GM21447 (cell line): ENCODE data around the gene C4A.
"Not testable (repeated sequence)": the region's sequence is repeated elsewhere in the genome, so short reads cannot be mapped to it uniquely, and the experiment has no call there.

ENCODE experiments used
- ATAC-seq: cut with Tn5 transposase; IDR thresholded peaks from one replicate; pipeline ENCODE4 v1.9.1; 2021; ENCODE audit not compliant: unreplicated experiment

Gene C4A

GRCh38 chr6:31958741-31959739, 22.8 kb upstream of the C4A start, which contains the start of the genes NELFE and SKIC2:
Gene NELFE, minus strand, starts transcription at chr6:31958971. Its CDS starts 525 bp downstream, at chr6:31958446.
Gene SKIC2, plus strand, starts transcription at chr6:31959175. Its CDS starts 18 bp downstream, at chr6:31959193.
- ATAC-seq, result peak; percentile 93

GRCh38 chr6:31961616-31962015, 20.2 kb upstream of the C4A start:
- no peak for ATAC-seq

GRCh38 chr6:31963921-31964320, 17.9 kb upstream of the C4A start:
- ATAC-seq, result no peak

GRCh38 chr6:31965700-31966099, 16.2 kb upstream of the C4A start:
- no peak for ATAC-seq

- ATAC-seq, result no peak
These were observed 15.4 kb upstream of the C4A start for GRCh38 chr6:31966506-31966905.

- ATAC-seq, result no peak
These were observed 14.6 kb upstream of the C4A start for GRCh38 chr6:31966997-31967925.

DNA sequence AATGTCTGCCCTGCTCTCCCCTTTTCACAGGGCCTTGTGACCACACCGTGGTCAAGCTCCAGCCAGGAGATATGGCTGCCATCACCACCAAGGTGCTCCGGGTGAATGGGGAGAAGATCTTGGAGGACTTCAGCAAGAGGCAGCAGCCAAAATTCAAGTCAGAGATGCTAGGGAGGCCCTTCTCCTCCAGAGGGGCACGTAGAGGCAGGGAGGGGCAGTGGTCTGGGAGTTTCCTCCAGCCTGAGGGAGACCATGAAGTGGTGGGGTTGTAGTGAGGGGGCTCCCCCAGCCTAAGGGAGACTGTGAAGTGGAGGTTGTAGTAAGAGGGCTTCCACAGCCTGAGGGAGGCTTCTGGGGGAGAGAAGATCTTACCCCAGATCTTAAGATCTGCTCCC, 13.9 kb upstream of the C4A start:
- no peak for ATAC-seq

GRCh38 chr6:31968326-31968725, 13.5 kb upstream of the C4A start:
- no peak for ATAC-seq

GRCh38 chr6:31968791-31969711, 12.8 kb upstream of the C4A start:
- no peak for ATAC-seq

DNA sequence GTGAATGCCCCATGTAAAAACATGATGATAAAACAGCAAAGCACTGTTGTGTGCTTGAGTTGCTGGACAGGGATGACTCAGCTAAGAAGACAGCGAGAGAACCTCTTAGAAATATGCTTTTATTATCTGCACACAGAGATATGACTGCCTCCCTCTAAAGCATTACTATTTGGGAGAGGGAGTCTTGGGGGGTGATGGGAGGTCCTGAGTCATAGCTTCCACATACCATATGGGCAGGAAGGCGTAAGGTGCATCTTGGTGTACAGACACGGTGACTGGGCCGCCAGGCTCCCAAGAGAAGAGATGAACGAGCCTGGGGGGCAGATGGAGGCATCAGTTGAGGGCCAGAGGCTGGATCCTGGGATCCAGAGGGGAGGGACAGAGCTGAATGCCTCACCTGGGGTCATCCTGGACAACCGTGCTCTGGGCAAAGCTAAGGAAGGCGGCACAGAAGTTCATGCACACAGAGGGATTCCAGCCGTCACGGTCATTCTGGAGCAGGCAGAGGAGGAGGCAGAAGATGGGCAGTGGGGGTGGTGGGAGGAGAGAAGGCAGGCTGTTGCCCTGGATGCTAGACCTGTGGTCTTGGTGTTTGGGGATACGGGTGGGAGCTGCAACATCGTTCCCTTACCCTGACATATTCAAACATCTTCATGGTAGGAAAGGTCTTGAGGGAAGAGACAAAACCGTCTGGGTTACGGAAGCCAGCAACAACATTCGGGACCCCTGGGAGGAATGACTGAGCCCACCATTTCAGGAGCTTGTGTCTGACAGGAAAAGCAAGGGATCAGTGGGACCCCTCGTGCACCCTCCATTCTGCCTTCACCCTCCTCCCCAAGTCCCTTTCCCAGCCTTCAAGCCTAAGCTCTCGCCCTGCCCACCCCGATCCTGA, 11.9 kb upstream of the C4A start:
- no peak for ATAC-seq

DNA sequence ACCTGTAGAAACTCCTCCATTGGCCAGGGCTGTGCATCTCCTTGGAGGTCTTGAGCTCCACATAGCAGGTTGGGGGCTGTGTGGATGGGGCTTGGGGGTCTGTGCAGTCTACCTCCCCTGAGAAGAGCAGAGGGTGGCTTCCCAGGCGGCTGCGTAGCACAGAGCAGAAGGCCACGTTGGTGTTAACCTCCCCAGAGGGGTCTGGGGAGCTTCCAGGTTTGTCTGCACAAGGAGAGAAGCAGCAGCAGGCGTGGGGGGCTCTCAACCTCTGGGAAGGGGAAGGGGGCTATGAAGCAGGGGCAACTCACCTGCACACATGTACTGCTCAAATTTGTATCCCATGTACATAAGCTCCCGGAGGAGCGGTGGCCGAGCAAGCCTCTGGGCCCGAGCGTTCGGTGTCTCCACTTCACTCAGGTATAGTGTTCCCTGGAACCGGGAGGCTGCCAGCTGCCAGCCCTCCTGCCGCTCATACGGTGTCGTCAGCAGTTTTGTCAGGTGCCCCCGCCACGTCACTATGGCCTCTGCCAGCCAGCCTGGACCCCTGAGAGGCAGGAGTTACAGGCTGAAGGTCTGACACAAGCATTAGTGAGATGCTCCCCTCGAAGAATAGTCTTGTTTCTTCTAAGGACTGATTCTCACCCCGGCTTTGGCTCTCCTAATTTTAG, 11.1 kb upstream of the C4A start:
- no peak for ATAC-seq

- ATAC-seq, result no peak
These were observed 10.4 kb upstream of the C4A start for GRCh38 chr6:31971279-31971992.

DNA sequence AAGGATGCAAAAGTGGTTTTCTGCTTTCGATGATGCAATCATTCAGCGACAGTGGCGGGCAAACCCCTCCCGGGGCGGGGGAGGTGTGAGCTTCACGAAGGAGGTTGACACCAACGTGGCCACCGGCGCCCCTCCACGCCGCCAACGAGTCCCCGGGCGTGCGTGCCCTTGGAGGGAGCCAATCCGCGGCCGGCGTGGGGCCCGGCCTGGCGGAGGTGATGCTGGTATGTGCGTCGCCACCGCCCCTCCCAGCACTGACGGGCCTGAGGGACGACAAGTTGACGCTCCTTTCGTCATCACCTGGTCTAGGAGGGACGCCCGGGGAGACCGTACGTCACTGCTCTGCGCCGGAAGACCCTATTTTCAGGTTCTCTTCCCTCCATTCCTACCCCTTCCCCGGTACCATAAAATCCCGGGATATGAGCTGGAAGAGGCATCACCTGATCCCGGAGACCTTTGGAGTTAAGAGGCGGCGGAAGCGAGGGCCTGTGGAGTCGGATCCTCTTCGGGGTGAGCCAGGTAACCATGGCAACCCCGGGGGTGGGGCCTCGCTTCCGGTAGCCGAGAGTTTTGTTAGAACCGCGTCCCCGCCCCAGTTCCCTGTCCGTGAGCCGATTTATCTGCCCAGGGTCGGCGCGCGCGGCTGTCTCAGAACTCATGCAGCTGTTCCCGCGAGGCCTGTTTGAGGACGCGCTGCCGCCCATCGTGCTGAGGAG, 9.7 kb upstream of the C4A start, which contains the start of gene DXO:
DXO (minus strand) TSS at position 146 of the 716 bp plus-strand sequence. CDS start 463 bp downstream, outside the sequence.
- ATAC-seq, result peak; percentile 79

DNA sequence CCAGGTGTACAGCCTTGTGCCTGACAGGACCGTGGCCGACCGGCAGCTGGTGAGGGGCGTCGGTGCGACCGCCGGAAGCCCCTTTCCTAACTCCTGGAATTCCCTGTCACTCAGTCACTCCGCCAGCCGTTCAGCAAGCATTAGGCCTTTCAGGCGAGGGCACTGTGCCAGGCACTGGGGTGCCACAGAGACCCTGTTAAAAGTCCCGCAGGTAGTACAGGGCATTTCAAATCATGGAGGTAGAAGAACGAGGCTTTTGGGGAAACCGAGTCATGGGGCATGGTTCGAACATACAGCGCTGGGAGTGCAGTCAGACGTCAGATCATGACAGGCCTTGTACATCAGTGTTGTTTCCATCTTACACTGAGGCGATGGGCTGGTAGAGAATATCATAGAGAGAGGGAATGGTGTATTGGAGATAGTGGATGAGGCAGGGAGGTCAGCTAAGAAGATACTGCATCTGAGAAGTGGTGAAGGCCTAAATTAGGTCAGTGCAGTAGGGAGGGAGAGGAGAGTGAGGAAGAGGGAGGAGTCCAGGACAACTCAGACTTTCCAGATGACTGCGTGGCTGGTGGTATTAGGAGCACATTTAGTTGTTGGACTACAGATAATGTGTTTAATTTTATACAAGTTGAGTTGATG, 9.0 kb upstream of the C4A start:
- no peak for ATAC-seq

DNA sequence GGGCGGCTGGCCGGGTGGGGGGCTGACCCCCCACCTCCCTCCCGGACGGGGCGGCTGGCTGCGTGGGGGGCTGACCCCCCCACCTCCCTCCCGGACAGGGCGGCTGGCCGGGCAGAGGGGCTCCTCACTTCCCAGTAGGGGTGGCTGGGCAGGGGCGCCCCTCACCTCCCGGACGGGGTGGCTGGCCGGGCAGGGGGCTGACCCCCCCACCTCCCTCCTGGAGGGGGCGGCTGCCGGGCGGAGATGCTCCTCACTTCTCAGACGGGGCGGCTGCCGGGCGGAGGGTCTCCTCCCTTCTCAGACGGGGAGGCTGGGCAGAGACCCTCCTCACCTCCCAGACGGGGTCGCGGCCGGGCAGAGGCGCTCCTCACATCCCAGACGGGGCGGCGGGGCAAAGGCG, 5.8 kb upstream of the C4A start:
- ATAC-seq, result not testable (repeated sequence)

DNA sequence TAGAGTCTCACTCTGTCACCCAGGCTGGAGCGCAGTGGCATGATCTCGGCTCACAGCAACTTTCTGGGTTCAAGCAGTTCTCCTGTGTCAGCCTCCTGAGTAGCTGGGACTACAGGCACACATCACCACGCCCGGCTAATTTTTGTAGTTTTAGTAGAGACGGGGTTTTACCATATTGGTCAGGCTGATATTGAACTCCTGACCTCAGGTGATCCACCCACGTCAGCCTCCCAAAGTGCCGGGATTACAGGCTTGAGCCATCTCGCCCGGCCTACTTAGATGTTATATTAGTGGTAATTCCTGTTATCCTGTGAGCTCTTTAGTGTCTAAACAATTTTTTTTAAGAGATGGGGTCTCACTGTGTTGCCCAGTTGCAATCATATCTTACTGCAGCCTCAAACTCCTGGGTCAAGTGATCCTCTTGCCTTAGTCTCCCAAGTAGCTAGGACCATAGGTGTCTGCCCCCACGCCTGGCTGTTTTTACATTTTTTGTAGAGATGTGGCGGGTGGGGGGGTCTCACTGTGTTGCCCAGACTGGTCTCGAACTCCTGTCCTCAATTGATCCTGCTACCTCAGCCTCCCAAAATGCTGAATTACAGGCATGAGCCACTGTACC, 3.9 kb upstream of the C4A start:
- no peak for ATAC-seq
